IPS-NIHi7 (cell line): ENCODE results near the gene PPP1R3C.

Source experiments
- DNase-seq: peaks from one replicate; pipeline ENCODE4 v3.0.0; 2012; ENCODE audit warnings: mixed read lengths; ENCODE audit errors: extremely low spot score

PPP1R3C gene

GRCh38 chr10:91601212-91601611 lies 31.7 kb downstream of the PPP1R3C start:
- no peak for DNase-seq

DNA sequence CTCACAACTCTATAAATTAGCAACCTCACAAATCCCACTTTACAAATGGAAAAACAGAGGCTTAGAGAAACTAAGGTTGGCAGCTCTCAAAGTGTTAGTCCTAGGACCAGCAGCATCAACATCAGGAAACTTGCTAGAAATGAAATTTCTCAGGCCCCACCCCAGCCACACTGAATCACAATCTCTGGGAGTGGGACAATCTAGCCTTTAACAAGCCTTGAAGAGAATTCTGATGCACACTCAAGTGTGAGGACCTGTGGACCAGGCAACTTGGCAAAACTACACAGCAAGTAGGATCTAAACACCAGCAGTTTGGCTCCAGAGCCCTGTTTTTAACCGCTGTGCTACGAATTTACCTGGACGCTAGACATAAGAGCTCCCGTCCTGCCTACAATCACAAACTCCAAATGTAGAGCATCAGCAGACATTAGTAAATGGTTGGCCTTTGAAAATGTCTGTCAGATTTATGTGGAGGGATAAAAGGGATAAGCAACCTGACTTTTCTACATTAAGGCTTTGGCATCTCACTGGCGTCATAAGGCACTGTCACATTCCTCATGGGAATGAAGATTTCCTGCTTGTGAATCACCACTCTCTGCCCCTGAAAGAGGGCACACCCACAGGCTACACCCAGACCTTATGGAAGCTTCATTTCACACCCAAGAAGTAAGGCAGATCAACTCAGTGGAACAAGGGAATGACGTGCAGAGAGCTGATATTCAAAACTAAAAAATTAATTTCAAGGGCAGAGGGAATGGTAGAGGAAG lies 34.5 kb downstream of the PPP1R3C start:
- no peak for DNase-seq

- no peak for DNase-seq
These were observed 35.5 kb downstream of the PPP1R3C start for GRCh38 chr10:91597197-91597881.

DNA sequence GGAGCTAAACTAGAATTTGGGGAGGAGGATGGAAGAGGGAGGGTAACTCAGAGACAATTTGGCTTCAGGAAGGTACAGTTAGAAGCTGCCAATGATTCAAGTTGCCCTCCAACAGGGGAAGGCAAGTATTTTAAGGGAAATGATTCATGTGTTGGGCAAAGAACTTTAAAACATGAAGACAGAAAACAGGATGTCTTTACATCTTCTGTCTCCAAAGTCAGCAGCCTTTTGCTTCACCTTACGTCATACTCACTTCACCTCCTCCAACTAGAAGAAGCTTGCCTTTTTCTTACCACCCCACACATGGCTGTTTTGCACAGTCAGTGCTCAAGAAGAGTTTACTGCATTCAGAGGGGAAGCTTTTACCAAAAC lies 36.1 kb downstream of the PPP1R3C start:
- DNase-seq = no peak

DNA sequence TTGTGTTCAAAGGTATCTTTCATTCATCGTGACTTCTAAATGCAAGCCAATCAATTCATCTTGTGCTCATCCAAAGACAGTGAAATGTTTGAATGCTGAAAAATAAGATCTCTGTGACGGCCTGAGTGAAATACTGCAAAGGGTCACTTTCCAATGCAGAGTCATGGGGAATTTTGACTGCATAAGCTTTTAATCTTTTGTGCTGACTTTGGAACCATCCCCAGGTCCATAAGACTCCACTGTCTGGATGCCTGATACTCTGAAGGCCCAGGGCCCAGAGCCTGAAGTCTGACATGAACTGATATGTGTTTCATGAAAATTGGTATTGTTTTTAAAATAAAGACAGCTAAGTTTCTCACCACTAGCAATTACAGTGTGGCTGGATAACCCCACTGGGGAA lies 39.0 kb downstream of the PPP1R3C start:
- no peak for DNase-seq

- DNase-seq = no peak
These were observed 39.5 kb downstream of the PPP1R3C start for GRCh38 chr10:91593366-91593765.

- no peak for DNase-seq
These were observed 40.5 kb downstream of the PPP1R3C start for GRCh38 chr10:91592266-91592975.

GRCh38 chr10:91591797-91592174 lies 41.1 kb downstream of the PPP1R3C start:
- DNase-seq = no peak

- no peak for DNase-seq
These were observed 41.7 kb downstream of the PPP1R3C start for GRCh38 chr10:91590904-91591796.

- DNase-seq = no peak
These were observed 42.5 kb downstream of the PPP1R3C start for GRCh38 chr10:91590142-91590903.

DNA sequence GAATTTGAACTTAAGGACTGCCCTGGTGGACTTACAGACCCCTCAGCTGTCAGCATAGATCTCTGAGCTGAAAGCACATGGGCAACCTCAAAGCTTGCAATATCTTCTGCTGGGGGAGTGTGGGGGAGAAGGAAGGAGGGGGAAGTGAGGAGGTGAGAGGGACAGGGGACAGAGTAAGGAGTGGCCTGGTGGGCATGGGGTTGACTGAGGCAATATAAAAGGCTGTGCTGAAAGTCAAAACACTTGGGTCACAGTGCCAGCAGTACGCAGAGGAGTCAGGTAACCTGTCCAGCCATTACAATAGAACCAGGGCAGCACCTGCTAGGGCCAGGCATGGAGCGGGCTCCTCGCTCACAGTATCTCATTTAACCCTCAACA lies 43.2 kb downstream of the PPP1R3C start:
- DNase-seq = no peak

DNA sequence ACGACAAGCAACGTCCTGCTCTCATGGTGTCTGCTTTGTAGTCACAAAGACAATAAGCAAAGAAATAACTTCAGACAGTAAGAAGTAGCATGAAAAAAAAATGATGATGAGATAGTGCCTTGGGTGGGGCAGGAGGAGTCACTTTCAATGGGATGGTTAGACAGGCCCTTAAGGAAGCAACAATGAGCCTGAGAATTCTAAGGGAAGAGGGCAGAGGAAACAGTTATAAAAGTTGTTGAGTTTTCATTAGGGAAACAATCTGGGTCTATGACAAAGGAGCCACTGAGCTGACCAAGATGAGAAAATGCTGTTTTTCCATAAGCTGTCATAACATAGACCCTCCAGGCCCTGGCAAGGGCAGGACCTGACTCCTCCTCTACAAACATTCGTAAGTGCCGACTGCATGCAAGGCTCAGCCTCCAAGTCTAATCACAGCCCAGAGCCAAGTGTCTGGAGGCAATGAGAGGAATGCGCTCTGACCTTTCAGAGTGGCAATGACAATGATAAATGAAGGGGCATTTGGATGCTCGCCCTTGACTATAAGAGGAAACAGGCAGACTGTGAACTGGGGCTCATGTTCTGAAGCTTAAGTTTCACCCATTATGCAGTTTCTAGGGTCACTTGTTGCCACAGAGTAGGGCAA lies 43.7 kb downstream of the PPP1R3C start:
- no peak for DNase-seq

- no peak for DNase-seq
These were observed 44.9 kb downstream of the PPP1R3C start for GRCh38 chr10:91587710-91588638.

- DNase-seq = no peak
These were observed 50.7 kb downstream of the PPP1R3C start for GRCh38 chr10:91582153-91582554.

DNA sequence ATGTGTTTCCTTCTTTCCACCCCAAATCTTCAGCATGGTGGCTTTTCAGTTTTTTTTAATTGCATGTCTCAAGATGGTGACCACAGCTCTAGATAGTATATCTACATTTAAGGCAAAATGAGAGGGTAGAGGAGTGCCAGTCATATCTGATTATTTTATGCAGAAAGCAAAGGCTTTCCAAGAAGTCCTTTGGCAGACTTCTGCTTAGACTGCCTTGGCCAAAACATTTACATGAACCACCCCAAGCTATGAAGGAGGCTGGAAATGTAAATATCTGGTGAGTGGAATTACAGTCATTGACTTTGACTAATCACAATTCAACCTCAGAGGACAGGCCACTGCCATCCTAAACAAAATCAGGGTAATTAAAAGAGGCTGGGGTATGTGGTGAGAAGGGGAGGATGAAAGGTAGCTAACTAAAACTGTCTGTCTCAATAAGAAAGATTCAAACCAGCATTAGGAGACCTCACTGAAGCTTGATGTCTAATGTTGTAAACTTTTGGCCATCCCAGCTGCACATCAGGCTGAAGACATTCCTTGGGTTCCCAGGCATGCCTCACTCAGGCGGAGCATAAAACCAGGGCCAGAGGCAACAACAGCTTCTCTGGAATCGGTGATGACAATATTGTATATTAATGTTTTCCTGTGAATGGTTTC lies 53.4 kb downstream of the PPP1R3C start:
- DNase-seq = no peak
